Measurements from ENCODE around the gene APBA3. TPM values are rescaled to one million over a fixed set of nuclear protein-coding genes. Genes with fewer than 3 reads are reported as not detected.

Gene APBA3
- total RNA-seq (2014; rRNA removed; shearing (Covaris generic); ENCODE audit: low replicate concordance): 14.7 and 55.0 TPM in 2 replicates

GRCh38 chr19:3761382-3762129 lies at the start of gene APBA3:
Gene APBA3 (minus strand): TSS chr19:3761692. CDS start chr19:3760264, 1,428 bp downstream.
- Histone ChIP-seq H3K27me3 (ENCODE audit: low read length) (no peaks in the 10 kb centered on the region), H3K9ac (ENCODE audit: low read length) (peak within 1 kb of the TSS; percentile 84), H3K9me2 (replicated peaks; ENCODE audit: insufficient read depth, low read length) (no peaks in the 10 kb centered on the region), H2AFZ (ENCODE audit: low read length) (peak within 1 kb of the TSS; percentile 98), H3K36me3 (ENCODE audit: insufficient read depth, low read length) (no peaks in the 10 kb centered on the region), H3K4me1 (ENCODE audit: low read length) (peaks cover 16% of the 10 kb centered on the region), H3K4me3 (ENCODE audit: low read length) (peak within 1 kb of the TSS; percentile 94), H3K79me2 (ENCODE audit: low read length) (peaks cover 25% of the 10 kb centered on the region), H3K4me2 (ENCODE audit: low read depth, low read length, poor library complexity, severe bottlenecking) (peak within 1 kb of the TSS; percentile 81), H3K27ac (ENCODE audit: low read length) (peak within 1 kb of the TSS; percentile 81), H3K9me3 (ENCODE audit: low read length) (no peaks in the 10 kb centered on the region), H4K20me1 (ENCODE audit: insufficient read depth, low read depth, low read length) (no peaks in the 10 kb centered on the region)
- peak; percentile 96 for DNase-seq

GRCh38 chr19:3810708-3811355 lies 49.3 kb upstream of the APBA3 start:
- H3K79me2 ChIP-seq (ENCODE audit: low read length): no peaks in the 10 kb centered on the region
- peaks cover 61% of the 10 kb centered on the region; the same call in 1 of the 2 replicates for H4K20me1 ChIP-seq (ENCODE audit: insufficient read depth, low read depth, low read length)
- H3K9me2 ChIP-seq (replicated peaks; ENCODE audit: insufficient read depth, low read length): no peaks in the 10 kb centered on the region
- no peaks in the 10 kb centered on the region for H3K27me3 ChIP-seq (ENCODE audit: low read length)
- DNase-seq: no peak
- 0 out of 2 replicates have a peak overlapping the region, but pooled peaks have one; percentile 35 for H3K9ac ChIP-seq (ENCODE audit: low read length)
- H3K4me1 ChIP-seq (ENCODE audit: low read length): peaks cover 16% of the 10 kb centered on the region
- no peaks in the 10 kb centered on the region for H3K9me3 ChIP-seq (ENCODE audit: low read length)
- H3K4me3 ChIP-seq (ENCODE audit: low read length): peak overlapping the region; percentile 32; the same call in 1 of the 2 replicates
- no peaks in the 10 kb centered on the region for H3K36me3 ChIP-seq (ENCODE audit: insufficient read depth, low read length)
- H3K27ac ChIP-seq (ENCODE audit: low read length): no peak overlapping the region
- H2AFZ ChIP-seq (ENCODE audit: low read length): no peak overlapping the region
- H3K4me2 ChIP-seq (ENCODE audit: low read depth, low read length, poor library complexity, severe bottlenecking): peak overlapping the region; percentile 55

- H3K4me3 ChIP-seq (ENCODE audit: low read length): peak overlapping the region; percentile 32; the same call in 1 of the 2 replicates
- H3K27ac ChIP-seq (ENCODE audit: low read length): no peak overlapping the region
- no peaks in the 10 kb centered on the region for H3K27me3 ChIP-seq (ENCODE audit: low read length)
- no peaks in the 10 kb centered on the region for H3K9me2 ChIP-seq (replicated peaks; ENCODE audit: insufficient read depth, low read length)
- H3K4me1 ChIP-seq (ENCODE audit: low read length): peaks cover 16% of the 10 kb centered on the region
- no peak overlapping the region for H2AFZ ChIP-seq (ENCODE audit: low read length)
- H4K20me1 ChIP-seq (ENCODE audit: insufficient read depth, low read depth, low read length): peaks cover 61% of the 10 kb centered on the region; the same call in 1 of the 2 replicates
- H3K36me3 ChIP-seq (ENCODE audit: insufficient read depth, low read length): no peaks in the 10 kb centered on the region
- peak overlapping the region; percentile 55 for H3K4me2 ChIP-seq (ENCODE audit: low read depth, low read length, poor library complexity, severe bottlenecking)
- H3K9ac ChIP-seq (ENCODE audit: low read length): no peak overlapping the region
- H3K9me3 ChIP-seq (ENCODE audit: low read length): no peaks in the 10 kb centered on the region
- DNase-seq: peak; percentile 93
- no peaks in the 10 kb centered on the region for H3K79me2 ChIP-seq (ENCODE audit: low read length)
These were observed 48.6 kb upstream of the APBA3 start for GRCh38 chr19:3809881-3810707.

- Histone ChIP-seq H3K27ac (ENCODE audit: low read length) (no peak overlapping the region), H3K9me2 (replicated peaks; ENCODE audit: insufficient read depth, low read length) (no peaks in the 10 kb centered on the region), H3K79me2 (ENCODE audit: low read length) (no peaks in the 10 kb centered on the region), H3K4me3 (ENCODE audit: low read length) (no peak overlapping the region), H3K4me1 (ENCODE audit: low read length) (peaks cover 16% of the 10 kb centered on the region), H4K20me1 (ENCODE audit: insufficient read depth, low read depth, low read length) (peaks cover 49% of the 10 kb centered on the region; the same call in 1 of the 2 replicates), H3K27me3 (ENCODE audit: low read length) (no peaks in the 10 kb centered on the region), H3K9me3 (ENCODE audit: low read length) (no peaks in the 10 kb centered on the region), H3K36me3 (ENCODE audit: insufficient read depth, low read length) (no peaks in the 10 kb centered on the region), H3K9ac (ENCODE audit: low read length) (no peak overlapping the region), H3K4me2 (ENCODE audit: low read depth, low read length, poor library complexity, severe bottlenecking) (no peak overlapping the region), H2AFZ (ENCODE audit: low read length) (no peak overlapping the region)
- no peak for DNase-seq
These were observed 47.1 kb upstream of the APBA3 start for GRCh38 chr19:3808420-3809143.

- peaks cover 45% of the 10 kb centered on the region; the same call in 1 of the 2 replicates for H4K20me1 ChIP-seq (ENCODE audit: insufficient read depth, low read depth, low read length)
- no peak for DNase-seq
- no peaks in the 10 kb centered on the region for H3K27me3 ChIP-seq (ENCODE audit: low read length)
- H3K36me3 ChIP-seq (ENCODE audit: insufficient read depth, low read length): no peaks in the 10 kb centered on the region
- H3K9me2 ChIP-seq (replicated peaks; ENCODE audit: insufficient read depth, low read length): no peaks in the 10 kb centered on the region
- H3K4me2 ChIP-seq (ENCODE audit: low read depth, low read length, poor library complexity, severe bottlenecking): no peak overlapping the region
- H3K4me1 ChIP-seq (ENCODE audit: low read length): peaks cover 16% of the 10 kb centered on the region
- H3K27ac ChIP-seq (ENCODE audit: low read length): no peak overlapping the region
- no peak overlapping the region for H3K9ac ChIP-seq (ENCODE audit: low read length)
- H3K79me2 ChIP-seq (ENCODE audit: low read length): no peaks in the 10 kb centered on the region
- H3K9me3 ChIP-seq (ENCODE audit: low read length): no peaks in the 10 kb centered on the region
- H2AFZ ChIP-seq (ENCODE audit: low read length): no peak overlapping the region
- no peak overlapping the region for H3K4me3 ChIP-seq (ENCODE audit: low read length)
These were observed 46.3 kb upstream of the APBA3 start for GRCh38 chr19:3807574-3808354.

GRCh38 chr19:3807131-3807480 lies 45.6 kb upstream of the APBA3 start:
- no peaks in the 10 kb centered on the region for H3K9me3 ChIP-seq (ENCODE audit: low read length)
- no peak overlapping the region for H3K4me2 ChIP-seq (ENCODE audit: low read depth, low read length, poor library complexity, severe bottlenecking)
- peaks cover 16% of the 10 kb centered on the region for H3K4me1 ChIP-seq (ENCODE audit: low read length)
- H3K27me3 ChIP-seq (ENCODE audit: low read length): no peaks in the 10 kb centered on the region
- no peaks in the 10 kb centered on the region for H3K36me3 ChIP-seq (ENCODE audit: insufficient read depth, low read length)
- peaks cover 41% of the 10 kb centered on the region; the same call in 1 of the 2 replicates for H4K20me1 ChIP-seq (ENCODE audit: insufficient read depth, low read depth, low read length)
- no peak overlapping the region for H3K4me3 ChIP-seq (ENCODE audit: low read length)
- no peak overlapping the region for H3K27ac ChIP-seq (ENCODE audit: low read length)
- no peak for DNase-seq
- H3K9ac ChIP-seq (ENCODE audit: low read length): no peak overlapping the region
- H3K79me2 ChIP-seq (ENCODE audit: low read length): no peaks in the 10 kb centered on the region
- H2AFZ ChIP-seq (ENCODE audit: low read length): no peak overlapping the region
- no peaks in the 10 kb centered on the region for H3K9me2 ChIP-seq (replicated peaks; ENCODE audit: insufficient read depth, low read length)

- Histone ChIP-seq H3K9me3 (ENCODE audit: low read length) (no peaks in the 10 kb centered on the region), H4K20me1 (ENCODE audit: insufficient read depth, low read depth, low read length) (peaks cover 37% of the 10 kb centered on the region; the same call in 1 of the 2 replicates), H3K27me3 (ENCODE audit: low read length) (no peaks in the 10 kb centered on the region), H3K27ac (ENCODE audit: low read length) (no peak overlapping the region), H3K36me3 (ENCODE audit: insufficient read depth, low read length) (no peaks in the 10 kb centered on the region), H3K9me2 (replicated peaks; ENCODE audit: insufficient read depth, low read length) (no peaks in the 10 kb centered on the region), H3K4me3 (ENCODE audit: low read length) (no peak overlapping the region), H3K4me1 (ENCODE audit: low read length) (peaks cover 11% of the 10 kb centered on the region), H3K9ac (ENCODE audit: low read length) (no peak overlapping the region), H3K79me2 (ENCODE audit: low read length) (no peaks in the 10 kb centered on the region), H3K4me2 (ENCODE audit: low read depth, low read length, poor library complexity, severe bottlenecking) (no peak overlapping the region), H2AFZ (ENCODE audit: low read length) (no peak overlapping the region)
- no peak for DNase-seq
These were observed 44.4 kb upstream of the APBA3 start for GRCh38 chr19:3805859-3806258.

Data from Karpas-422 (cell line).